HG02678 (cell line): Measurements from ENCODE around the gene METTL1.

Experiments used
- ATAC-seq: cut with Tn5 transposase; IDR thresholded peaks from one replicate; pipeline ENCODE4 v1.9.1; 2021; ENCODE audit warnings: mild to moderate bottlenecking, moderate library complexity; ENCODE audit not compliant: unreplicated experiment

The METTL1 gene

DNA sequence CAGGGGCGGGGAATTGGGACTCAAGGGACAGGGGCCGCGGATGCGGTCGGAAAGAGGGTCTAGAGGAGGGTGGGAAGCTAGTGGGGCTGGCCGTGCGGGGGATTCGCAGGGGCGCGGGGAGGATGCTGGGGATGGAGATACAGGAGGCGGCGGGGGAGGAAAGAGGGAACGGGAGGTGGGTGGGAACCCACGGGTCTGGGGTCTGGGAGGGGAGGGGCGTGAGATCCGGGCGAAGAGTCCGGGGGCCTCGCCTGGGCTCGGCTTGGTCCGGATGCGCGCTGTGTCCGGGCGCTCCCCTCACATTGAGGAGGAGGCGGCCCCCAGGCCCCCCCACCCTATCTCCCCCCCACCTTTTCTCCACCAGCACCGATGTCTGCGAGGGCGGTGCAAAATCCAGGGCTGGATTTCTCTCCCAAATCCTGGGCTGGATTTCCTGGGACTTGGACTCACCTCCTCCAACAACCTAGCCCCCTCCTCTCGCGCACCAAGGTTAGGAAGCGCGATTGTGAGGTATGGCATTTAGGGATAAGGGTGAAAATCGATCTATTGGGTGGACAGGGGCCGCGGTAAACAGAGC lies 33.2 kb downstream of the METTL1 start, which contains the start of gene AGAP2:
TSS of gene AGAP2 (minus strand) at position 82 of the 577 bp plus-strand sequence. CDS start 496 bp downstream, outside the sequence.
- no peak for ATAC-seq

DNA sequence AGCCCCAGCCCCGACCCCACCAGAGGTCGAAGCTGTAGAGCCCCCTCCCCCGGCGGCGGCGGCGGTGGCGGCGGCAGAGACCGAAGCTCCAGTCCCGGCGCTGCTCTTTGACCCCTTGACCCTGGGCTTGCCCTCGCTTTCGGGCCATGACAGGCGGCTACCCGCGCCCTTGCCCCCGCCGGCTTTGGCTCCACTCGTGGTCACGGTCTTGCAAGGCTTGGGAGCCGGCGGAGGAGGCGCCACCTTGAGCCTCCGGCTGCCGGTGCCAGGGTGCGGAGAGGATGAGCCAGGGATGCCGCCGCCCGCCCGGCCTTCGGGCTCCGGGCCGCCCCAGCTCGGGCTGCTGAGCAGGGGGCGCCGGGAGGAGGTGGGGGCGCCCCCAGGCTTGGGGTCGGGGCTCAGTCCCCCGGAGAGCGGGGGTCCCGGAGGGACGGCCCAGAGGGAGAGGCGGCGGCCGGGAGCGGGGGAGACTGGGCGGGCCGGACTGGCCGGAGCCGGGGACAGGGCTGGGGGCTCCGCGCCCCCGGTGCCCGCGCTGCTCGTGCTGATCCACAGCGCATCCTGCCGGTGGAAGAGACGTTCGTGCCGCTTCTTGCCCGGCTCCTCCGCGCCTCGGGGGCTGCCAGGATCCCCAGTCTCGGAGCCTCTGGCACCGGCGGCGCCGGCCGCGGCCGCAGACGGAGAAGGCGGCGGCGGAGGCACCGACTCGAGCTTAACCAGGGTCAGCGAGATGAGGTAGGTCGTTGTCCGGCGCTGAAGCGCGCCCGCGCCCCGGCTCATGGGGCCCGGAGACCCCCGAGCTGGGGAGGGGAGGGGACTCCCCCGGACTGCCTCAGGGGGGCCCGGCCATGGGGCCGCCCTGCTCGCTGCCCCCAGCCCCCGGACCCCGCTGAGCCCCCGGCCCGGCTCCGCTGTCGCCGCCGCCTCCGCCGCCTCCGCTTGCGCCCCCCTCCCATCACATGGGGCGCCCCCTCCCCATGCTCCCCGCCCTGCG lies 34.1 kb downstream of the METTL1 start:
- ATAC-seq, result no peak

DNA sequence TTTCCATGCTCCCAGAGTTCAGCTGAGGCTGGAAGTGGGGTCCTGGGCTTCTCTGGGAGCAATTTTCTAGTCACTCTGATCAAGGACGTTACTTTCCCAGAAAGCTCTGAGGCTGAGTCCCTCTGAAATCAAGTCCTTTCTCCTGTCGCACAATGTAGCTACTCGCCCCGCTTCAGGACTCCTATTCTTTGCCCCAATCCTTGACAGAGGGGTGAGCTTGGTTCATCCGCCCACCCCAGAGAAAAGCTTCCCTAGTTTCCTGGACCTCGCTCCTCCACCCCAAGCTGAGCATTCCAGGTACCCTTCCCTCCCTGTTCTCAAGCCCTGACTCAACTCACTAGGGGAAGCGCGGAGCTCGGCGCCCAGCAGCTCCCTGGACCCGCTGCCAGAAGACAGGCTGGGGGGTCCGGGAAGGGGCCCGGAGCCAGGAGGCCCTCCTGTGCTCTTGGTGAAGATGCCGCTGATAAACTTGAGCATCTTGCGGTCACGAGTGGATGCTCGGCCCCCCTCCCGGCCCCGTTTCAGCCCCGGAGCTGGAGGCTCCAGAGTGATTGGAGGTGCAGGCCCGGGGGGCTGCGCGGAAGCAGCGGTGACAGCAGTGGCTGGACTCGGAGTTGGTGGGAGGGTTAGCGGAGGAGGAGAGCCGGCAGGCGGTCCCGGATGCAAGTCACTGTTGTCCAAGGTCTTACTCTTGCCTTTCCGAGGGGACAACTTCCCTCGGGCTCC lies 35.0 kb downstream of the METTL1 start:
- ATAC-seq, result no peak

DNA sequence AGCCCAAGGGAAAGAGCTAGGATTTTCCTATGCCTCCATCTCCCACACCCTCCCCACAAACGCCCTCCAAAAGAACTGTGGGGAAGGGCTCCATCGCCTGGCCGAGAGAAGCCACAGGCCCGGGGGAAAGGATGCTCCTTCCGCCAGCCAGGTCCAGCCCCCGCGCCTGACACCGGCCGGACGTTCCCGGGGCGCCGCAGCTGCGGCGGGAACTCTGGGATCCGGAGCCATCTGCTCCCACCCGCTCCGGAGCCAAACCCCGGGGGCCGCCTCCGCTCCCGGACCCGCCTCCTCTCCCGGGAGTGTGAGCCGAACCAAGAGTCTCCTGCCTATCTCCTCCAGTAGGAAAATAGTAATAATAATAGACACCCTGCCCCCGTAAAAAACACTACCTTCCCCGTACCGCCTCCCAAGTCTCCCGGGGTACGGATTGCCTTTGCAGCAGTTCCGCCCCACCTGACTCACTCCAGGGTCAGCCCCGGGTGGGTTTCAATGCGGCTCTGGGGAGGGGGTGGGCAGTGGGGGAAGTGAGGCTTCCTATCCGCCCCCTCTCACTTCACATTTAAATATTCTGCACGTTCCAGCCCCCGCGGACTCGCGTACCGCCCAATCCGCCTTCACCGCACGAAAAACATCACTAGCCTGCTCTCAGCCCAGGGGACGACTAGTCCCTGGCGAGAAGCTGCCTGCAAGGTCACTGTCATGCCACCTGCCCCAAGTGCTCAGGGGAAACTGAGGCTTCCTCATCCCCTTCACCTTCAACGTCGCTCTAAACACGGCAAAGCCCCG lies 35.8 kb downstream of the METTL1 start:
- no peak for ATAC-seq

DNA sequence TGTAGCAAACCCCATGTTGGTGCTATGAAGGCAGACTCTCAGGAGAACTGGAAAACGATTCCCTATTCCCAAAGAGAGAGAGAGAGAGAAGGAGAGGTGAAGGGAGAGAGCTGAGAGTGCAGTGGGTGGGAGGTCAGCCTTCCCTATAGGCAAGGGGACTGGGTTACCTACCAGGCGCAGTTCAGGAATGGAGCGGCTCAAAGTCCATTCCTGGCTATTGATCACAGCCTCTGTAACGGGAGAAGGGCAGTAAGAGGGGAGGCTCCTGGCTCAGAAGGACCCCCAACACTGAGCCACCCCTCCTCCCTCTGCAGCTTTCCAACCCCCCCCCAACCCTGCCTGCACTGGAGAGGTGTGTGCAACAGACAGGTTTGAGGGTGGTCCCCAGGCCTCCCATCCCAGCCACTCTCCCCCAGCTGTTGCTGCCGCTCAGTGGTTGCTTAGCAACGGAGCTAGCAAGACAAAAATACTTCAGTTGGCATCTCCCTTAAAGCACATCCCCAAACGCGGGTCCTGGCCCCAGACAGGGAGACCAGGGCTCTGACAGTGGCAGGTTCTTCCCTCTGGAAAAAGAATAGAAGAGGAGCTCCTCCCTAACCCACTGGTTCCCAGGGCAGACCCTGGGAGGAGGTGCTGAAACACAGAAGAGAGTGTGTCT lies 36.6 kb downstream of the METTL1 start:
- no peak for ATAC-seq

DNA sequence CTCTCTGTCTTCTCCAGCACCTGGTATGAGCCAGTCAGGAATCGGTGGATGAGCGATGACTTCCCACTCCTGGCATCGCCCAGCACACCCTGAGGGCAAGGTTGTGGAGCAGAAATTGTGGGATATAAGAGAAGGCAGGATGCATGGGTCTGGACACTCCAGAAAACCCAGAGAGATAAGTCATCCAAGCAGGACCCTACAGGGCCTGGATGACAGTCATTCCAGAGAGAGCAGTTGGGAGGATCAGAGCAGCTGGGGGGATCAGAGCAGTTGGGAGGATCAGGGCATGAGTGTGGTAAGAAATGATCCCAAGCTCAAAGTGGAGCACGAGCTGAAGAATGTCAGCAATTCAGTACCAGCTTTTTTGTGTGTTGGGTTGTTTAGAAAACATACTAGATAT lies 37.3 kb downstream of the METTL1 start:
- no peak for ATAC-seq

DNA sequence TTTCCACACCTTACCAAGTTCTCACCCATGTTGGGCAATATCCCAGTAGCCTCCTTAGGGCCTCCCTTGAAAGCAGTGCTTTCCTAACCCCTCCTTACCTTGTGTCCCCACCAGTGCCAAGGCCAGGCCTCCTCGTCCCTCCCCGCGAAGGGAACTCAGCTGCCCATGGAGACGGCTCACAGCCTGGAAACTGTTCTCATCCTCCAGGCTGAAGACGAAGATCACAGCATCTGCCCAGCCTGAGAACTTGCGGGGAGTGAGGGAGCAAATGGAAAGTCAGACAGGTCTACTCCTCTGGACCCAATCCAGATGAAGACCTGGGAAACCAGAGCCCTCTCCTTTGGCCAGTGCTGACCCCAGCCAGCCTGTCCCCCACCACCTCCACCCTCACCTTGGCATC lies 38.0 kb downstream of the METTL1 start:
- ATAC-seq, result no peak

DNA sequence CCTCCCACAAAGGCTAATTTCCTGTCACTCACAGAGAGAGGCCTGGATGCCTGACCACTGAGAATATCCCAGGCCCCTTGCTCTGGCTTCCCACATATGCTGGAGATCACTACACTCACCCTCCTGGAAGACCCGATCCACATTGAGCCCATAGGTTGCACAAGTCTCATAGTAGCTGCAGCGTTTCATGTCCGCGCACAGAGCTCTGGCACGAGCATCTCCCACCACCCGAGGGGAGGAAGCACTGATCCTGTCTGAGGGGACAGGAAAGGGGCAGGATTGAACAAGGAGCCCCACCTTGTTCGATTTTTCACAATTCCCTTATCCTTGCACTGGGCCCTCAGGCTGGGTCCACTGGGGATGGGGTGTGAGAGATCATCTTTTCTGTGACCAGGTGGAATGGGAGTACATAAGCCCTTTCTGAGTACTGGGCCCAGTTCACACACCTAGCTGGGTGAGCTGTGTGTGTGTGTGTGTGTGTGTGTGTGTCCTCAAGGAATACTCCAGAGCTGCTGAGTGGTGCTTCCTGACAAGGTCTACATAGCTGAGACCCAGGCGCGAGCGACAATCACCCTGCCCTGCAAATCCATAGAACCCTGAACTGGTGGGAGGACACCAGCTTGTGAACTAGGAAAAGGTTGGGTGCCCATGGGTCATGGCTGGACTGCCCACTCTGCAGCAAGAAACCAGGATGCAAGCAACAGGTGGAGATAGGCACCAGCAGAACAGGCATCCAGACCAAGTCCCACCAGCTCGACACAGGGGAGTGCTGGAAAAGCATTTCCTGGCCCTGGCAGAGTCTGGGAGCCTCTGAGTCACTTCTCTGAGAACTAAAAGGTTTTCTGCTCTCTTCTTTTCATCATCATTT lies 38.9 kb downstream of the METTL1 start:
- ATAC-seq, result no peak

DNA sequence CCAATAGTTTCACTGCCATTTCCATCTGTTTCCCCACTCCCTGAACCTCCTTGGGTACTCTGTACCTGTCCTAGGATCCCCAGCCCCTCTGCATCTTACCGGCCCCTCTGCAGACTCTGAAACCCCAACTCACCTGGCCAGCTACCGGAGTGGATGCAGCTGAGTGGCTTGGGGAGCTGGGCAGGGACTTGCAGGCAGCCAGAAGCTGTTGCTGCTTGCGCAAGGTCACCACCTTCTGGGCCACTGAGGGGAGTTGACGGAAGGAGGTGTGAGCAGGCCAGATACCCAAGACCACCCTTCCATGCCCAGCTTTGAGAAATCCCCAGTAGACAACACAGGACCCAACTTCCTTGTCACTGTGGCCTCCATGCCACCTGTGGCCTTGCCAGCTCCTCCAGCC lies 39.6 kb downstream of the METTL1 start:
- ATAC-seq, result no peak

DNA sequence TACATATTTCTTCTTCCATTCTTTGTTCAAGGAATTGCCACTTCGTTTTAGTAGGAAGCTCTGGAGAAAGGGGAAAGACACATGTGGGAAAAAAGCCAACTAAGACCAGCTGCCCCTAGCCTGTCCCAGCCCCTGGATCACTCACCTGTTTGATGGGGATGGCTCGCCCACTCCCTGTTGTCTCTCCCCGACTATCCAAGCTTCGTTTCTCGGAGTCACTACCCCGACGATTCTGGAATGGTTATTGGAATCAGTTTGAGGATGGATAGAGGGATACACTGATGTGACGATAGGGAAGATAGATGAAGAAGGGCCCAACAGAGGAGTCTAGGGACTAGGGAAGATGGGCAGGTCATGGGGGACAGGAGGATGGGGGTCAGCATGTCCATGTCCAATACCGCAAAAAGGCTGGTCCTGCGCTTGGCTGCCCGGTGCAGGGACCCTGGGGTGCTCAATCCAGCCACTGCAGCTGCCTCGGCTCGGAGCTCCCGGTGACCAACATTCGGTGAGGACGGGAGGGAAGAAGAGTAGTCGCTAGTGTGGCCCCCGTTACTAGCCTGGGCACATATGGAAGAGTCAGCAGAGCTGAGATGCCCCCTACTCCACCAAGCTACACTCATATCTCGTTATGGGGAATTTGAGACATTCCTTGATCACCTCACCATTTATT lies 40.4 kb downstream of the METTL1 start:
- ATAC-seq, result no peak

DNA sequence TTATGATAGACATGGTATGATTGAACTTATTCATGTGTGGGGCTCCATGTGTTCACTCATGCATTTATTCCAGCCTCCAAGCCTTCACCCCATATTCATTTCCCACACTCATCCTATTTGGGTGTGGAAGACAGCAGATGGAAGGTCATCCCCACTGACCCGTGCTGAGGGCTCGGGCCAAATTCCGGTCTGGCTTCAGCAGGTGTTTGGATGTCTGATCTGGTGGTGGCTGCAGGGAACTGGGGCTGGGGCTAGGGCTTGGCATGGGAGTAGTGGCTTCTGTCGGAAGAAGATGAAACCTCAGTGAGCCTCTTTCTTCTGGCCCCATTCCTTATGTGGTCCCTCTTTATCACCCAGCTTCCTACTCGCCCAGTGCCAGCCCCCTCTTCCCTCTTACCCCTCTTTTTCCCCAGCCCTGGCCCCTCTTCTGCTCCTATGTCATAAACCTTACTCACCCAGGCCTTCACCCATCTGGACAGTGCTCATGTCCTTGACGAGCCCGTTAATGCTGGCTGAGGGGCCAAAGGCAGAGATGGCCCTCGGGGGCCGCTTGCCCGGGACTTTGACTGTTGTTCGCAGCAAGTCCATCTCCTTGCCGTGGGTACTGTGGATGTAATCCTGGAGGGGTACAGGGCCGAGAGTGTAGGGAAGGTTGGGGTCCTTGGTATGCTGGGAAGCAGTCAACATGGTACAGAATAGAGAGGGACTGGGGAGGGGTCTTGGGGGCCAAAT lies 41.4 kb downstream of the METTL1 start:
- no peak for ATAC-seq

DNA sequence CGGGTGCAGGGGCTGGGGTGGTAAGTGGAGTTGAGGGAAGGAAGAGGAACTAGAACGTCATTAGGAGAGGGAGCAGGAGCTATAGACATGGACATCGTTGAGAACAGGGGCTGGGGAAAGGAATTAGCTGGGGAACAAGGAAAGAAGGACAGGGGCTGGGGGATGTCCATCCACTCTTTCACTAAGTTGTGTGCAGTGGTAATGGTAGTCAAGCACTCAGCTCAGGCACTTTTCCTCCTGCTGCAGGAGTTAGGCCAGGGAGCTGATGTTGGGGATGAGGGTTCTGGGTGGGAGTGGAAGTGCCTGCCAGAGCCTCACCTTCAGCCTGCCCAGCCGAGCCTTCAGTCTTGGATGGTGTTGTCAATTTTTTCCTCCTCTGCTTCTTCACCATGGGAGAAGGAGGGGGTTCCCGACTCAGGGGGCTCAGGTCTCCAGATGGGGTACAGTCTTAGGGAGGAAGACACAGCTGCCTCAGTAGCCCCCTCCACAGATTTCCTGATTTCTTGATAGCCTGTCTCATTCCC lies 42.5 kb downstream of the METTL1 start:
- ATAC-seq, result no peak

DNA sequence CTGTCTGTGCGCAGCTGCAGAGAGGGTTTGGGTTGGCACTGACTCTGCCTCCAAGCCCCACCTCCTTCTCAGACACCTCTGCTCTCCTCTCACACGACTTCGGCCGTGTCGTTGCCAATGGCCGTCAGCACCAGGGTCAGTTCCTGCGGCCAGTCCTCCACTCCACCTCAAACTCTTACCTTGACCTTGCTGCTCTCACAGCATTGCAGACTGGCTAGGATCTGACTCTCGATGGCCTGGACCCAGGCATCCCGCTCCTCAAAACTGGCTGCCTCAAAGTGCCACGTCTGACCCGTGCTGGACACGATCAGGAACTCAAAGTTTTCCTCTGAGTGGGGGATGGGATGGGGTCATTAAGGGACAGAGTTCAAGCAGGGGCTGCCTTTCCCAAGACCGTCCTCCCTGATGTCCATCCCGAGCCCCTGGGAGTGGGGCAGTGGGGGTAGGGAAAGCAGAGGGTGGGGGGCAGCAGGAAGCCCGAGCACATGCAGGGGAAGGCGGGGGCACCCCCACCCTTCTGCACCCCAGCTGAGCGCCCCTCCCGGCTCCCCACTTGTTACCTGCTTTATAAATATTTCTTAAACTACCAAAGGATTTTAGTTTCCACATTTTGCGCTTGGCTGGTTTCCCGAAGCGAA lies 44.0 kb downstream of the METTL1 start:
- no peak for ATAC-seq

DNA sequence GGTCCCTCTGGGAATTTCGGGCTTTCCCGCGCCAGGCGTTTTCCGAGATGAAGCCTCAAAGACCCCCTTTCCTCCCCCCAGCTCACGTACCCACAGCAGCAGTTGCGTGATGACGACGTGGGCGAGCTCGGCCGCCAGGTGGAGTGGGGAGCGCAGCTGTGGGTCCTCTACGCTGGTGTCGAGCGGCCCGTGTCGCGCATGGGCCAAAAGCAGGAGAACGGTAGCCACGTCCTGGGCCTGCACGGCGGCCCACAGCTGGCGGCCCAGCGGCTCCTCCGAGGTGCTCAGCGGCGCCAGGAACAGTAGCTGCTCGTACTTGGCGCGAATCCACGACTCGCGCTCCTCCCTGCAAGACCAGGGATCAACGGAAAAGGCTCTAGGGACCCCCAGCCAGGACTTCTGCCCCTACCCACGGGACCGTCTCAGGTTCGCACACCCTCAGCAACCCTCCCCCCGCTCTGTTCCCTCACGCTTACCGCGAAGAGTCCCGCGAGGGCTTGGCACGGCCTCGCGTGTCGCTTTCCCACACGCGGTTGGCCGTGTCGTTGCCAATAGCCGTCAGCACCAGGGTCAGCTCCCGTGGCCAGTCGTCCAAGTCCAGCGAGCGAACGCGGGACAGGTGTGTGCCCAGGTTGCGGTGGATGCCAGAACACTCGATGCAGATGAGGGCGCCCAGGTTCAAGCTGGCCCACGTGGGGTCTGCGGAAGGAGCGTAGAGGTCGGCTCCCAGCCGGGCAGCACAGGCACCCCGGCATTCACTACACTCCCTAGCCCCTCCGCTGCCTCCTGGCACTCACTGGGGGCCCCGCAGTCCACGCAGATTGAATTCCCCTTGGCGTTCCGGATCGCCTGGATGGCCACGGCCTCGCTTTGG lies 44.8 kb downstream of the METTL1 start:
- ATAC-seq, result no peak

DNA sequence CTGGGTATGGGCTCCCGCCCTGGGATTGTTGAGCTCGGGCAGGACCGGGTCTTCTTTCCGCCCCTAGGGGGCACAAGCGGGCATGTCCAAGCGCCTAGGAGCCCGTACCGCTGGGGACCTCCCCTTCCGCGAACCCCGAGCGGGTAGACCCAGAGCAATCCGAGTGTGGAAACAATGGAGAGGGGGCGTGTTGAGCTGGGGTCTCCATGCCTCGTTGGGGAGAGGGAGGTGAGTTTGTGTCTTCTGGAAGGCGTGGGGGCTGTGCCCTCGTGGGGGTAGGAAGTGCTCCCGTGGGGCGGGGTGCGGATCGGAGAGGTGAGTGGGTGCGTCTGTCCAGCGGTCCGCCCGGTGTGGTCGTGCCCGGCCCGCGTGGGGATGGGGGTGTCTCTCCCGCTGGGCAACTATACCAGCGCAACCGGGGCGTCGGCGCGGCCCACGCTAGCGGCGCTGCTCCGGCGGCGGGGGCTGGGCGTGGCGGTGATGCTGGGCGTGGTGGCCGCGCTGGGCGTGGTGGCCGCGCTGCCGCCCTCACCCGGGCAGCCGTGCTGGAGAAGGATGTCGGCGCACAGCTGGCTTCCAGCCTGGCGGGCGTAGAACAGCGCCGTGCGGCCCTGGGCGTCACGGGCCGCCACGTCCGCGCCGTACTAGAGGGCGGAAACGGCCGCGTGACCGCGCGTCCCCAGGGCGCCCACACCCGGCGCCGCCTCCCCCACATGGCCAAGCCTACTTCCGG lies 45.6 kb downstream of the METTL1 start:
- ATAC-seq, result no peak

DNA sequence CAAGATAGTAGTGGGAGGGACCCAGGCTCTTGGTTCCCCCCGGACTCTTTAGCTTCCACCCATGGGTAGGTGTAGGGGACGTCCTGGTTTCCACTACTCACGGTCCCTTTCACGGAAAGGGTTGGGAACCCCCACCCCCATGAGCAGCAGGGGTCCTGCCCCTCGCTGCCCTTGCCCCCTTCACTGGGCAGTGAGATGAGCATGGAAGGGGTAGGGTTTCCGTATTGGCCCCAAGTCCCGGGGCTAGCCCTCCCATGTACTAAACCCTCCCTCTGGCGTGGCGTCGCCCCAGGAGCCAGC lies 46.1 kb downstream of the METTL1 start:
- no peak for ATAC-seq
